Colonic mucosa (tissue), 4 donors: ENCODE results near the gene ACR. TPM values are rescaled to one million over a fixed set of nuclear protein-coding genes. Genes with fewer than 3 reads are reported as not detected.

Experiments
- DNase-seq: peaks from one replicate; pipeline ENCODE4 v3.0.0-alpha.2; 2020
- H3K27ac ChIP-seq: fragments of 200-600 bp; one replicate; pipeline ENCODE4 v1.8.0; 2021
- H3K27me3 ChIP-seq: fragments of 200-600 bp; one replicate; pipeline ENCODE4 v1.8.0; 2021
- H3K36me3 ChIP-seq: fragments of 200-600 bp; one replicate; pipeline ENCODE4 v1.8.0; 2021
- H3K4me1 ChIP-seq: fragments of 200-600 bp; one replicate; pipeline ENCODE4 v1.8.0; 2021; ENCODE audit warnings: mild to moderate bottlenecking
- H3K4me3 ChIP-seq: fragments of 200-600 bp; one replicate; pipeline ENCODE4 v1.8.0; 2021
- H3K9ac ChIP-seq, 2 donors: one replicate each; pipeline ENCODE4 v1.7.0; 2013; ENCODE audit warnings: control low read depth in 2 of 2, low read depth in 2 of 2, low read length in 2 of 2
- H3K9me3 ChIP-seq: fragments of 200-600 bp; one replicate; pipeline ENCODE4 v1.8.0; 2021
- CTCF ChIP-seq: fragments of 200-600 bp; IDR thresholded peaks from one replicate; pipeline ENCODE4 v1.8.0; 2022; ENCODE audit warnings: antibody characterized with exemption, mild to moderate bottlenecking
- intact Hi-C: fragments of 100-400 bp; cut with DNase I; formaldehyde crosslinking; loops from one replicate; pipeline ENCODE4 v1.14.1; 2022
- total RNA-seq, 2 donors: library from RNA; stranded (reverse); fragmentation: NEBNext Ultra II Directional in 1 of 2; extraction: Animal tissue kit (Norgen Biotek cat#: 25700) in 1 of 2; gene quantifications; one replicate each; pipeline ENCODE4 v1.2.1, GENCODE V29; 2021
- donor health status: healthy.
- donor health status: DM: no; HTN: no; CAD: no.
- donor health status: DM: no; HTN: no; CAD: no.

The ACR gene
- total RNA-seq, 2 donors from 2014 or later, result 0.77 to 0.80 TPM

GRCh38 chr22:50728523-50728931 lies 9.5 kb upstream of the ACR start:
- H3K9me3 ChIP-seq, result no peaks in the 10 kb centered on the region
- H3K4me3 ChIP-seq, result no peak overlapping the region
- no peak for TF ChIP-seq CTCF
- no peak overlapping the region for H3K9ac ChIP-seq
- no peak for DNase-seq
- H3K27me3 ChIP-seq, result no peaks in the 10 kb centered on the region
- no peak overlapping the region for H3K27ac ChIP-seq
- intact Hi-C loops, result no loop called here
- H3K36me3 ChIP-seq, result no peaks in the 10 kb centered on the region
- peaks cover 6% of the 10 kb centered on the region for H3K4me1 ChIP-seq

GRCh38 chr22:50729391-50730012 lies 8.5 kb upstream of the ACR start:
- no peak for TF ChIP-seq CTCF
- Histone ChIP-seq H3K27ac (no peak overlapping the region), H3K4me1 (peaks cover 6% of the 10 kb centered on the region), H3K27me3 (no peaks in the 10 kb centered on the region), H3K4me3 (no peak overlapping the region), H3K9ac (no peak overlapping the region), H3K36me3 (no peaks in the 10 kb centered on the region), H3K9me3 (no peaks in the 10 kb centered on the region)
- intact Hi-C loops, result no loop called here
- DNase-seq, result no peak

GRCh38 chr22:50730013-50730891 lies 7.8 kb upstream of the ACR start:
- no peak overlapping the region for H3K9ac ChIP-seq
- peaks cover 6% of the 10 kb centered on the region for H3K4me1 ChIP-seq
- DNase-seq, result no peak
- no peaks in the 10 kb centered on the region for H3K27me3 ChIP-seq
- H3K9me3 ChIP-seq, result no peaks in the 10 kb centered on the region
- H3K27ac ChIP-seq, result no peak overlapping the region
- intact Hi-C loops, result no loop called here
- TF ChIP-seq CTCF, result no peak
- no peaks in the 10 kb centered on the region for H3K36me3 ChIP-seq
- H3K4me3 ChIP-seq, result no peak overlapping the region

GRCh38 chr22:50730941-50731661 lies 6.9 kb upstream of the ACR start:
- H3K27me3 ChIP-seq, result no peaks in the 10 kb centered on the region
- no peaks in the 10 kb centered on the region for H3K36me3 ChIP-seq
- intact Hi-C loops, result no loop called here
- no peaks in the 10 kb centered on the region for H3K9me3 ChIP-seq
- no peak overlapping the region for H3K9ac ChIP-seq
- H3K27ac ChIP-seq, result no peak overlapping the region
- no peak for TF ChIP-seq CTCF
- no peak for DNase-seq
- peaks cover 6% of the 10 kb centered on the region for H3K4me1 ChIP-seq
- H3K4me3 ChIP-seq, result no peak overlapping the region

GRCh38 chr22:50731811-50732624 lies 6.0 kb upstream of the ACR start:
- Histone ChIP-seq H3K9me3 (no peaks in the 10 kb centered on the region), H3K9ac (no peak overlapping the region), H3K27ac (no peak overlapping the region), H3K36me3 (no peaks in the 10 kb centered on the region), H3K4me1 (peaks cover 6% of the 10 kb centered on the region), H3K27me3 (no peaks in the 10 kb centered on the region), H3K4me3 (no peak overlapping the region)
- intact Hi-C loops, result no loop called here
- peak; percentile 77 for TF ChIP-seq CTCF
- peak; percentile 36 for DNase-seq
